GM12873 (cell line): ENCODE measurements around the gene CPSF6.

Experiments used
- TF ChIP-seq, protein P1 (sequence below): IDR thresholded peaks from 2 replicates; pipeline ENCODE4 v1.5.1; 2012; ENCODE audit warnings: low read depth, mild to moderate bottlenecking, moderate library complexity, low read length, control low read depth; ENCODE audit not compliant: insufficient read depth; ENCODE audit errors: missing control alignments

The CPSF6 gene, protein sequence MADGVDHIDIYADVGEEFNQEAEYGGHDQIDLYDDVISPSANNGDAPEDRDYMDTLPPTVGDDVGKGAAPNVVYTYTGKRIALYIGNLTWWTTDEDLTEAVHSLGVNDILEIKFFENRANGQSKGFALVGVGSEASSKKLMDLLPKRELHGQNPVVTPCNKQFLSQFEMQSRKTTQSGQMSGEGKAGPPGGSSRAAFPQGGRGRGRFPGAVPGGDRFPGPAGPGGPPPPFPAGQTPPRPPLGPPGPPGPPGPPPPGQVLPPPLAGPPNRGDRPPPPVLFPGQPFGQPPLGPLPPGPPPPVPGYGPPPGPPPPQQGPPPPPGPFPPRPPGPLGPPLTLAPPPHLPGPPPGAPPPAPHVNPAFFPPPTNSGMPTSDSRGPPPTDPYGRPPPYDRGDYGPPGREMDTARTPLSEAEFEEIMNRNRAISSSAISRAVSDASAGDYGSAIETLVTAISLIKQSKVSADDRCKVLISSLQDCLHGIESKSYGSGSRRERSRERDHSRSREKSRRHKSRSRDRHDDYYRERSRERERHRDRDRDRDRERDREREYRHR

DNA sequence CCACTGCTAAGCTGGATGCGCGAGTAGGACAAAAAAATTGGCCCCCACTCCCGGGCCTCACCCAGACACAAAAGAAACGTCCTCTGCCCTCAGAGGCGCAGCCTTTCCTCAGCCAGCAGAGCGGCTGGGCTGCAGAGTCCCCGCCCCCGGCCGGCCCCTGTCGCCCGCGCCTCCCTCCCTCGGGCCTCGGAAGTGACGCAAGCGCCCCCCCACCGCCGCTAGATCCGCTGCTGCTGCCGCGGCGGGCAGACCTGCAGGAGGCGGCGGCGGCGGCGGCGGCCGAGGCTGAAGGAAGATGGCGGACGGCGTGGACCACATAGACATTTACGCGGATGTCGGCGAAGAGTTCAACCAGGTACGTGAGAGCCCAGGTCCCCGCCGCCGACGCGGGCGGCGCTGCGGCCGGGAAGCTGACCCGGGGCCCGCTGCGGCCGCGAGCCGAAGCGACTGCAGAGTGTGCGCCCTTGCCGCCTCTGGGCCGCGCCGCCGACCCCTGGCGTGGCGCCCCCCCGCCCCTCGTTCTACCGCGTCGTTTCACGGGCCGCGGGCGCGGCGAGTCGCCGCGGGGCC, at the start of gene CPSF6:
Gene CPSF6 (plus strand): TSS at position 218 of the 570 bp plus-strand sequence. CDS start 78 bp downstream, at position 296.
- TF ChIP-seq, protein P1, sequence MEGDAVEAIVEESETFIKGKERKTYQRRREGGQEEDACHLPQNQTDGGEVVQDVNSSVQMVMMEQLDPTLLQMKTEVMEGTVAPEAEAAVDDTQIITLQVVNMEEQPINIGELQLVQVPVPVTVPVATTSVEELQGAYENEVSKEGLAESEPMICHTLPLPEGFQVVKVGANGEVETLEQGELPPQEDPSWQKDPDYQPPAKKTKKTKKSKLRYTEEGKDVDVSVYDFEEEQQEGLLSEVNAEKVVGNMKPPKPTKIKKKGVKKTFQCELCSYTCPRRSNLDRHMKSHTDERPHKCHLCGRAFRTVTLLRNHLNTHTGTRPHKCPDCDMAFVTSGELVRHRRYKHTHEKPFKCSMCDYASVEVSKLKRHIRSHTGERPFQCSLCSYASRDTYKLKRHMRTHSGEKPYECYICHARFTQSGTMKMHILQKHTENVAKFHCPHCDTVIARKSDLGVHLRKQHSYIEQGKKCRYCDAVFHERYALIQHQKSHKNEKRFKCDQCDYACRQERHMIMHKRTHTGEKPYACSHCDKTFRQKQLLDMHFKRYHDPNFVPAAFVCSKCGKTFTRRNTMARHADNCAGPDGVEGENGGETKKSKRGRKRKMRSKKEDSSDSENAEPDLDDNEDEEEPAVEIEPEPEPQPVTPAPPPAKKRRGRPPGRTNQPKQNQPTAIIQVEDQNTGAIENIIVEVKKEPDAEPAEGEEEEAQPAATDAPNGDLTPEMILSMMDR: no peak

DNA sequence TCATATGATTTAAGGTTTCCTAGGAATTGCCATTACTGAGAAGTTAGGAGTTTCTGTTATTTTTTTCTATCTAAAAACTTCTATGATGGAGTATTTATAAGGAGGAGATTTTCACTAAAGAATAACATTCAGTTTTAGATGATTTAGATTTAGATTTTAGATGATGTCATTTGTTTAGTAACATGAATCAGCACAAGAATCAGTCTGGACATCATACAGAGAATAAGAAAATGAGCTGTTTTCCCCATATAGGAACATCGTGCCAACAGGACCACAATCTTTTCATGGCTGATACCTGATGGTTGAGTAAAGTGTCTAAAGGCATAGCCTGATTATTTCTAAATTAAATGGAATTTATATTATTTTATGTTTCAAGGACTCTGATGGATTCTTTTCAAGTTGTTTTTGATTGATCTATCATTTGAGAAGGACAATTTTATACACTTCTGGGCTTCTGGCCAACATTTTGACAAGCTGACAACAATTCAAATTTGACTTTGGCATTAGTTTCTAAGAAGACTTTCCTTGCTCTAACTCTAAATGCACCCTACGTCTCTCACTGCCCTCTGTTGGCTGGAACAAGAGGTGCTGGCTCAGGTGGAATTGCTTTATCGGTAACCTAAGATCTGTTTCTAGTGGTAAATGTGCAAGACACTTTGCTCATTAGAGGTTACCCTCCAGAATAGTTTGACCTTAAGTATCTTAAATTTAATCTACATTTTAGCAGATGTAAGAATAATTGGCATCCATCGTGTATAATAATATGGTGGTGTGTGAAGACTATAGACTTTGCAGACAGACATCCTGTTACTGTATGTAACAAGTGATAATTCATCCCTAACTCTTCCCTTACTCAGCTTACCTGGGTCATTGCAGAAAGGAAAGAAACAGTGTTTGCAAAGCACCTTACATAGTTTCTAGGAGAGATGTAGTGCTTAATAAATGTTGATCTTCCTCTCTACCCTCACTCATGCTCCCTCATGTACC, 42.8 kb upstream of the CPSF6 start:
- TF ChIP-seq, protein P1: peak; percentile 45

DNA sequence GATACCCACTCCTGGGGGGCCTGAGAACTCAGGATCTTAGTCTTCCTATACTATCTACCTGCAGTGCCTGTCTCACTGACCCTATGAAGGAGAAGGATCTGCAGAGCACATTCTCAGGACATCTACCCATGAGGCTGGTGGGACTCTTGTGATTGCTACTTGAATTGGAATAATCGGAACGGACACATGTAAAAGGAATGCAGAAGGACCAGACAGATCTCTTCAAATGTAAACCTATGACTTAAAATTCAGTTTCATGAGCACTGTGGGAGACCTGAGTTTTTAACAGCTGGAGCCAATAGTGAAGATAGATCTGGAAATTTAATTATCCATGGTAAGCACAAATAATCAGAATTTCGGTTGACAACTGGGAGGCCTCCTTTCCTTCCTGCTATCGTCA, 35.2 kb upstream of the CPSF6 start:
- TF ChIP-seq, protein P1: no peak

DNA sequence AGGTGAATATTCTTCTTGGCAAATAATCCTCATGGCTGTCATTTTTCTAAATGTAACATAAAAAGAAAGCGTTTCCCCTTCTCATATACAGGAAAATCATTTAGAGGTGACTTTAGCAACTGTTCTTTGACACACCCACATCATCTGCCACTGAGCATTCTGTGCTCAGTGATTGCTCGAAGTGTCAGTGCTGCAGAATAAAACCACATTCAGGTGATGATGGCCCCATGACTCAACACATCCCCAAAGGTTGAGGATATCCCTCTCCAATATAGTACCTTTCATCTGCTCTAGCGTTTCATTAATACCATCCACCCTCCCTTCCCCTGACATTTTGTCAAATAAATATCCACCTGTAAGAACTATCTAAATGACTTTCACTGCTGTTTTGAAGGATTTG, 28.7 kb upstream of the CPSF6 start:
- TF ChIP-seq, protein P1: no peak

DNA sequence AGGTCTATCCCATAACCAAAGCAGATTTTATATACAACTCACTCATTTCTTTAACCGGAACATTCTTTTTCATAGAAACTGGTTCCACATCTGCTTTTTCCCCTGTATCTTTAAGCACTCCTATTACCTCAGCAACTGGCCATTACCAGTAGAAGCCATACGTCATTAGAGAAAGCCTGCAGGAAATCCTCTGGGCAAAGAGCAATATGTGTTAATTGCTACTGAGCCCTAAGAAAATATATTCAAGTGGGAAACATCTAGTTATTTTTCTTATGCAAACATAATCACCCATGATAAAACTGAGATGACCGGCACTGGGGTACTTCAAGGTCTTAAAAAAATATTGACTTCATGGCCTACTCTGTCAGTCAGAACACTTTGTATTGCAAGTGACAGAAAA, 28.2 kb upstream of the CPSF6 start:
- TF ChIP-seq, protein P1: no peak

DNA sequence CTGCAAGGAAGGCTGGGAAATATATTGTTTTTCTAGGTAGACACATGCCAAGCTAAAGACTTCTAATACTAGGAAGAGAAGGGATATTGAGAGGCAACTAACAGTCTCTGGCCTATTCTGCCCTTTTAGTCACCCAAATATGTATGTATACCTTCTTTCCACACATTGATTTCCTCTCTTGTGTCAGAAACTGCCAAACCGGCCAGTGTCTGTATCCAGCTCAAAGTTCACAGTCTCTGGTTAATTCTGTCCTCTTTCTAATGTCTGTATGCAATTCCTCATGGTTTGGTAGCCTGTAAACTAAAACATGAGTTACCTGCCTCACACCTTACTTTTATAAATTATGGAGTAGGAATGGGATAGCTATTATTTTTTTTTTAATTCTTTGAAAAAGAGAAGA, 25.2 kb upstream of the CPSF6 start:
- TF ChIP-seq, protein P1: no peak
